GM12878 (cell line): Measurements from ENCODE around the gene KLHL3. TPM values are rescaled to one million over a fixed set of nuclear protein-coding genes. Genes with fewer than 3 reads are reported as not detected.

Experiments used
- ATAC-seq: fragments of 200-7000 bp; cut with Tn5 transposase; 3 replicates; pipeline ENCODE4 v1.9.1; 2020; ENCODE audit warnings: mild to moderate bottlenecking, moderate library complexity
- BruUV-seq: library from RNA; stranded (reverse); fragments of 400-500 nt; replicated peaks from 2 replicates; lab custom pipeline; 2021; lab: Mats Ljungman, UMichigan
- CTCF ChIA-PET: fragments of 300-600 bp; sonication (Branson Sonifier 250); formaldehyde crosslinking; extraction: SDS; loops from one replicate; lab custom pipeline; 2021; ENCODE audit warnings: inconsistent platforms; lab: Yijun Ruan, JAX
- POLR2A ChIA-PET: fragments of 350-600 bp; formaldehyde crosslinking; extraction: SDS; loops from one replicate; lab custom pipeline; 2021; ENCODE audit warnings: inconsistent platforms; lab: Charles Lee
- RAD21 ChIA-PET: fragments of 300-600 bp; sonication (Branson Sonifier 250); formaldehyde crosslinking; loops from one replicate; lab custom pipeline; 2023; ENCODE audit warnings: antibody characterized with exemption; ENCODE audit not compliant: unreplicated experiment; lab: Charles Lee
- SMC1A ChIA-PET: fragments of 300-600 bp; sonication (Branson Sonifier 250); formaldehyde crosslinking; loops from one replicate; lab custom pipeline; 2023; ENCODE audit not compliant: unreplicated experiment, uncharacterized antibody; lab: Charles Lee
- DNase-seq: peaks from one replicate; pipeline ENCODE4 v3.0.0-alpha.2; 2011; ENCODE audit warnings: low read depth, low spot score
- FAIRE-seq: peaks from 3 replicates; lab custom pipeline; 2011; peaks lifted over from hg19 to GRCh38; lab: Jason Lieb, UNC
- H2AFZ ChIP-seq: 2 replicates; pipeline ENCODE4 v1.6.0; 2011; ENCODE audit warnings: low read depth, low read length, control low read depth; ENCODE audit not compliant: control insufficient read depth
- H3K27ac ChIP-seq: 2 replicates; pipeline ENCODE4 v1.5.1; 2011; ENCODE audit warnings: control low read depth; ENCODE audit not compliant: control insufficient read depth, insufficient read depth
- H3K27me3 ChIP-seq, 2 experiments: replicated peaks in 1 of 2; 2 replicates each; pipeline versions ENCODE4 v1.6.0 to v1.6.1; 2011; ENCODE audit warnings: low read length in 1 of 2; ENCODE audit not compliant: control insufficient read depth in 2 of 2, insufficient read depth in 2 of 2
- H3K36me3 ChIP-seq, 2 experiments: 2 replicates each; pipeline ENCODE4 v1.5.1; 2011; ENCODE audit warnings: low read length in 1 of 2; ENCODE audit not compliant: control insufficient read depth in 2 of 2, insufficient read depth in 2 of 2
- H3K4me1 ChIP-seq: 2 replicates; pipeline ENCODE4 v1.6.1; 2011; ENCODE audit warnings: mild to moderate bottlenecking, low read length, moderate library complexity, mixed read lengths; ENCODE audit not compliant: control insufficient read depth, insufficient read depth
- H3K4me2 ChIP-seq: 2 replicates; pipeline ENCODE4 v1.6.0; 2011; ENCODE audit warnings: control low read depth; ENCODE audit not compliant: control insufficient read depth, insufficient read depth
- H3K4me3 ChIP-seq: fragments of 200-600 bp; sonication (generic); 2 replicates; pipeline ENCODE4 v1.5.1; 2016
- H3K79me2 ChIP-seq: 2 replicates; pipeline ENCODE4 v1.6.0; 2011; ENCODE audit warnings: low read length; ENCODE audit not compliant: control insufficient read depth, insufficient read depth
- H3K9ac ChIP-seq: 2 replicates; pipeline ENCODE4 v1.8.0; 2011; ENCODE audit warnings: low read length, control low read depth, mixed read lengths; ENCODE audit not compliant: control insufficient read depth, insufficient read depth
- H3K9me3 ChIP-seq: replicated peaks from 3 replicates; pipeline ENCODE4 v1.5.1; 2011; ENCODE audit warnings: mild to moderate bottlenecking, low read length; ENCODE audit not compliant: control insufficient read depth, insufficient read depth
- H4K20me1 ChIP-seq: 2 replicates; pipeline ENCODE4 v1.6.0; 2011; ENCODE audit not compliant: control insufficient read depth, insufficient read depth
- BMI1 ChIP-seq: fragments of 450-650 bp; IDR thresholded peaks from 2 replicates; pipeline ENCODE4 v1.6.1; 2016; ENCODE audit warnings: mild to moderate bottlenecking, moderate library complexity, borderline replicate concordance
- BRCA1 ChIP-seq: IDR thresholded peaks from 2 replicates; pipeline ENCODE4 v1.6.1; 2011; ENCODE audit warnings: low read depth, low read length, improper control_type of control experiment
- CREM ChIP-seq: IDR thresholded peaks from 2 replicates; pipeline ENCODE4 v1.6.1; 2014; ENCODE audit warnings: antibody characterized with exemption, low read depth
- EED ChIP-seq: sonication (generic); IDR thresholded peaks from 2 replicates; pipeline ENCODE4 v1.6.1; 2016; ENCODE audit warnings: antibody characterized with exemption, low read depth
- JUNB ChIP-seq: IDR thresholded peaks from 2 replicates; pipeline ENCODE4 v1.6.1; 2016; ENCODE audit warnings: antibody characterized with exemption, mild to moderate bottlenecking
- KDM1A ChIP-seq: fragments of 200-600 bp; sonication (generic); IDR thresholded peaks from 2 replicates; pipeline ENCODE4 v1.6.1; 2016; ENCODE audit warnings: borderline replicate concordance
- NFYA ChIP-seq: IDR thresholded peaks from 2 replicates; pipeline ENCODE4 v1.6.1; 2011; ENCODE audit warnings: low read depth, mild to moderate bottlenecking, low read length, improper control_type of control experiment, borderline replicate concordance
- POLR2A ChIP-seq: IDR thresholded peaks from 2 replicates; pipeline ENCODE4 v1.6.1; 2011; ENCODE audit warnings: low read depth, mild to moderate bottlenecking, low read length
- POU2F2 ChIP-seq: IDR thresholded peaks from 3 replicates; pipeline ENCODE4 v1.6.1; 2011; ENCODE audit warnings: low read depth, mild to moderate bottlenecking, low read length, borderline replicate concordance
- STAT1 ChIP-seq: fragments of 450-650 bp; conservative IDR thresholded peaks from 2 replicates; pipeline ENCODE4 v1.6.1; 2014; ENCODE audit warnings: antibody characterized with exemption, mild to moderate bottlenecking
- STAT3 ChIP-seq: IDR thresholded peaks from 2 replicates; pipeline ENCODE4 v1.6.1; 2011; ENCODE audit warnings: low read depth, low read length, improper control_type of control experiment
- ZNF622 ChIP-seq: fragments of 450-650 bp; IDR thresholded peaks from 2 replicates; pipeline ENCODE4 v1.6.1; 2017; ENCODE audit warnings: mild to moderate bottlenecking, inconsistent platforms
- in situ Hi-C: fragments of 300-500 bp; cut with MboI; formaldehyde crosslinking; loops from 9 replicates; pipeline ENCODE4 v1.14.3; 2018; ENCODE audit warnings: mixed read lengths
- intact Hi-C: fragments of 100-400 bp; cut with micrococcal nuclease; formaldehyde crosslinking; loops from one replicate; pipeline ENCODE4 v1.14.2; 2022; ENCODE audit not compliant: unreplicated experiment
- polyA plus RNA-seq, 11 experiments: library from polyadenylated mRNA; depleted of rRNA in 4 of 11; unstranded in 6 of 11; stranded (reverse) in 5 of 11; fragments of >200 nt; fragmentation: Nextera tagmentation in 4 of 11; fragmentation: Illumina TruSeq in 1 of 11; extraction: Ambion mirVana in 4 of 11; extraction: Trizol in 1 of 11; gene quantifications; 1 replicate in 1 of 11; 2 replicates in 10 of 11; pipeline versions ENCODE4 v1.2.1 to v1.2.3, GENCODE V29; 2011 to 2016; ENCODE audit warnings: inconsistent platforms in 2 of 11, missing spikeins in 2 of 11, low read depth in 1 of 11
- total RNA-seq, 4 experiments: library from RNA; depleted of rRNA in 3 of 4; stranded (reverse); fragments of >200 nt in 3 of 4; fragmentation: Illumina TruSeq in 1 of 4; extraction: Trizol in 1 of 4; gene quantifications; 2 replicates each; pipeline versions ENCODE4 v1.2.1 to v1.2.3, GENCODE V29; 2013 to 2021
- TF ChIP-seq, protein P1 (sequence below): fragments of 450-650 bp; IDR thresholded peaks from 2 replicates; pipeline ENCODE4 v1.6.1; 2016; ENCODE audit warnings: mild to moderate bottlenecking, moderate library complexity, borderline replicate concordance
- TF ChIP-seq, protein P2 (sequence below): fragments of 450-650 bp; IDR thresholded peaks from 2 replicates; pipeline ENCODE4 v1.6.1; 2014; ENCODE audit warnings: mild to moderate bottlenecking
- TF ChIP-seq, protein P3 (sequence below): IDR thresholded peaks from 2 replicates; pipeline ENCODE4 v1.6.1; 2011; ENCODE audit warnings: low read depth, mild to moderate bottlenecking, low read length, moderate library complexity, borderline replicate concordance; ENCODE audit errors: extremely low read depth

Gene KLHL3
- total and polyA plus RNA-seq, 10 of the 15 experiments (the other 5 are each of a cell fraction or from before 2014, with no cell fraction given): 1.7 to 11.7 (median 5.6) TPM

- Histone ChIP-seq H3K9ac (no peak overlapping the region), H3K4me2 (no peak overlapping the region), H3K4me3 (no peak overlapping the region), H3K79me2 (no peaks in the 10 kb centered on the region), H3K9me3 (no peaks in the 10 kb centered on the region; the same call in 2 of the 3 replicates), H3K4me1 (no peaks in the 10 kb centered on the region), H3K36me3 (no peaks in the 10 kb centered on the region), H3K27me3 (no peaks in the 10 kb centered on the region), H2AFZ (no peak overlapping the region), H3K27ac (no peak overlapping the region), H4K20me1 (no peaks in the 10 kb centered on the region)
- ChIA-PET RAD21 (interaction anchor here (1.1 kb wide), 1 partner anchor 28 kb away, joined by 4 read pairs; no protein-coding TSS in a partner anchor), CTCF (interaction anchor here (5.3 kb wide), 1 partner anchor 27 kb away, joined by 30 read pairs; no protein-coding TSS in a partner anchor), SMC1A (interaction anchor here (1.3 kb wide), 1 partner anchor 28 kb away, joined by 3 read pairs; no protein-coding TSS in a partner anchor), POLR2A (no interaction called here)
- ATAC-seq (no peak), FAIRE-seq (no peak), DNase-seq (no peak)
- TF ChIP-seq, protein P1, sequence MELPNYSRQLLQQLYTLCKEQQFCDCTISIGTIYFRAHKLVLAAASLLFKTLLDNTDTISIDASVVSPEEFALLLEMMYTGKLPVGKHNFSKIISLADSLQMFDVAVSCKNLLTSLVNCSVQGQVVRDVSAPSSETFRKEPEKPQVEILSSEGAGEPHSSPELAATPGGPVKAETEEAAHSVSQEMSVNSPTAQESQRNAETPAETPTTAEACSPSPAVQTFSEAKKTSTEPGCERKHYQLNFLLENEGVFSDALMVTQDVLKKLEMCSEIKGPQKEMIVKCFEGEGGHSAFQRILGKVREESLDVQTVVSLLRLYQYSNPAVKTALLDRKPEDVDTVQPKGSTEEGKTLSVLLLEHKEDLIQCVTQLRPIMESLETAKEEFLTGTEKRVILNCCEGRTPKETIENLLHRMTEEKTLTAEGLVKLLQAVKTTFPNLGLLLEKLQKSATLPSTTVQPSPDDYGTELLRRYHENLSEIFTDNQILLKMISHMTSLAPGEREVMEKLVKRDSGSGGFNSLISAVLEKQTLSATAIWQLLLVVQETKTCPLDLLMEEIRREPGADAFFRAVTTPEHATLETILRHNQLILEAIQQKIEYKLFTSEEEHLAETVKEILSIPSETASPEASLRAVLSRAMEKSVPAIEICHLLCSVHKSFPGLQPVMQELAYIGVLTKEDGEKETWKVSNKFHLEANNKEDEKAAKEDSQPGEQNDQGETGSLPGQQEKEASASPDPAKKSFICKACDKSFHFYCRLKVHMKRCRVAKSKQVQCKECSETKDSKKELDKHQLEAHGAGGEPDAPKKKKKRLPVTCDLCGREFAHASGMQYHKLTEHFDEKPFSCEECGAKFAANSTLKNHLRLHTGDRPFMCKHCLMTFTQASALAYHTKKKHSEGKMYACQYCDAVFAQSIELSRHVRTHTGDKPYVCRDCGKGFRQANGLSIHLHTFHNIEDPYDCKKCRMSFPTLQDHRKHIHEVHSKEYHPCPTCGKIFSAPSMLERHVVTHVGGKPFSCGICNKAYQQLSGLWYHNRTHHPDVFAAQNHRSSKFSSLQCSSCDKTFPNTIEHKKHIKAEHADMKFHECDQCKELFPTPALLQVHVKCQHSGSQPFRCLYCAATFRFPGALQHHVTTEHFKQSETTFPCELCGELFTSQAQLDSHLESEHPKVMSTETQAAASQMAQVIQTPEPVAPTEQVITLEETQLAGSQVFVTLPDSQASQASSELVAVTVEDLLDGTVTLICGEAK: no peak
- TF ChIP-seq STAT3: no peak
- no peak for TF ChIP-seq POU2F2
- no peak for TF ChIP-seq BMI1
- no peak for TF ChIP-seq KDM1A
- TF ChIP-seq EED: no peak
- no peak for TF ChIP-seq CREM
- TF ChIP-seq POLR2A: no peak
- TF ChIP-seq, protein P2, sequence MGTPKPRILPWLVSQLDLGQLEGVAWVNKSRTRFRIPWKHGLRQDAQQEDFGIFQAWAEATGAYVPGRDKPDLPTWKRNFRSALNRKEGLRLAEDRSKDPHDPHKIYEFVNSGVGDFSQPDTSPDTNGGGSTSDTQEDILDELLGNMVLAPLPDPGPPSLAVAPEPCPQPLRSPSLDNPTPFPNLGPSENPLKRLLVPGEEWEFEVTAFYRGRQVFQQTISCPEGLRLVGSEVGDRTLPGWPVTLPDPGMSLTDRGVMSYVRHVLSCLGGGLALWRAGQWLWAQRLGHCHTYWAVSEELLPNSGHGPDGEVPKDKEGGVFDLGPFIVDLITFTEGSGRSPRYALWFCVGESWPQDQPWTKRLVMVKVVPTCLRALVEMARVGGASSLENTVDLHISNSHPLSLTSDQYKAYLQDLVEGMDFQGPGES: no peak
- no peak for TF ChIP-seq ZNF622
- TF ChIP-seq, protein P3, sequence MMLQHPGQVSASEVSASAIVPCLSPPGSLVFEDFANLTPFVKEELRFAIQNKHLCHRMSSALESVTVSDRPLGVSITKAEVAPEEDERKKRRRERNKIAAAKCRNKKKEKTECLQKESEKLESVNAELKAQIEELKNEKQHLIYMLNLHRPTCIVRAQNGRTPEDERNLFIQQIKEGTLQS: no peak
- TF ChIP-seq BRCA1: no peak
- no peak for TF ChIP-seq NFYA
- TF ChIP-seq STAT1: no peak
- no peak for TF ChIP-seq JUNB
- no TSS peak for BruUV-seq
- in situ Hi-C loops: no loop called here
- intact Hi-C loops: no loop called here
Measured at GRCh38 chr5:137714946-137715345, 20.9 kb downstream of the KLHL3 start.
